ENCODE measurements around the gene AGAP1.

AGAP1 gene

DNA sequence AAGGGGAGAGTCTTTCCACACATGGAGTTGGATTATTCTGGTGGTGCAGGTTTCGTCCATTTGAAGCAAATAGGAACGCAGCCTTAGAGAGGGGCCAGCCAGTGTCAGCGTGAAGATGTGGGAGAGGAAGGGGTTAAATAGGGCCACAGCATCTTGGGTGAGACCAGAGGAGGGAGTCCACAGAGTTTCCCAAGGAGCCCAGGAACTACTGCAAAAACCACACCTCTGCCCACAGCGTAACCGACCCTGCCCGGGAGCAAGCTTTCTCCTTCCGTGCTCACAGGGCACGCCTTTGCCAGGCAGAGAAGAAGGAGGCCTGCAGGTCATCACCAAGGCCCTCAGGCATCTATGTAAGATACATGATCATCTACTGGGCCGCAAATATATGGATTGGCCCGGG, 314.5 kb downstream of the AGAP1 start:
- Histone ChIP-seq H4K20me1 (ENCODE audit: control insufficient read depth, insufficient read depth, low read depth, low read length) (no peaks in the 10 kb centered on the region), H3K9me3 (ENCODE audit: control insufficient read depth, insufficient read depth, low read length) (no peaks in the 10 kb centered on the region), H3K27me3 (ENCODE audit: control insufficient read depth, low read length) (no peaks in the 10 kb centered on the region), H3K27ac (ENCODE audit: low read depth, low read length) (no peak overlapping the region), H3K9me2 (replicated peaks; ENCODE audit: control insufficient read depth, low read length) (no peaks in the 10 kb centered on the region), H3K79me2 (ENCODE audit: control insufficient read depth, low read length) (no peaks in the 10 kb centered on the region), H3K36me3 (ENCODE audit: control insufficient read depth, low read length) (no peaks in the 10 kb centered on the region), H3K4me1 (ENCODE audit: control insufficient read depth, low read length) (no peaks in the 10 kb centered on the region), H3F3A (ENCODE audit: control insufficient read depth, insufficient read depth) (no peaks in the 10 kb centered on the region), H3K4me2 (ENCODE audit: low read length) (no peak overlapping the region), H3K4me3 (ENCODE audit: low read length) (no peak overlapping the region)
- TF ChIP-seq, protein P1, sequence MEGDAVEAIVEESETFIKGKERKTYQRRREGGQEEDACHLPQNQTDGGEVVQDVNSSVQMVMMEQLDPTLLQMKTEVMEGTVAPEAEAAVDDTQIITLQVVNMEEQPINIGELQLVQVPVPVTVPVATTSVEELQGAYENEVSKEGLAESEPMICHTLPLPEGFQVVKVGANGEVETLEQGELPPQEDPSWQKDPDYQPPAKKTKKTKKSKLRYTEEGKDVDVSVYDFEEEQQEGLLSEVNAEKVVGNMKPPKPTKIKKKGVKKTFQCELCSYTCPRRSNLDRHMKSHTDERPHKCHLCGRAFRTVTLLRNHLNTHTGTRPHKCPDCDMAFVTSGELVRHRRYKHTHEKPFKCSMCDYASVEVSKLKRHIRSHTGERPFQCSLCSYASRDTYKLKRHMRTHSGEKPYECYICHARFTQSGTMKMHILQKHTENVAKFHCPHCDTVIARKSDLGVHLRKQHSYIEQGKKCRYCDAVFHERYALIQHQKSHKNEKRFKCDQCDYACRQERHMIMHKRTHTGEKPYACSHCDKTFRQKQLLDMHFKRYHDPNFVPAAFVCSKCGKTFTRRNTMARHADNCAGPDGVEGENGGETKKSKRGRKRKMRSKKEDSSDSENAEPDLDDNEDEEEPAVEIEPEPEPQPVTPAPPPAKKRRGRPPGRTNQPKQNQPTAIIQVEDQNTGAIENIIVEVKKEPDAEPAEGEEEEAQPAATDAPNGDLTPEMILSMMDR (IDR thresholded peaks at IDR 0.05; ENCODE audit: low read depth, low read length, poor library complexity, severe bottlenecking) = no peak
- TF ChIP-seq EZH2phosphoT487 (IDR thresholded peaks at IDR 0.05; ENCODE audit: borderline replicate concordance, low read length) = no peak

DNA sequence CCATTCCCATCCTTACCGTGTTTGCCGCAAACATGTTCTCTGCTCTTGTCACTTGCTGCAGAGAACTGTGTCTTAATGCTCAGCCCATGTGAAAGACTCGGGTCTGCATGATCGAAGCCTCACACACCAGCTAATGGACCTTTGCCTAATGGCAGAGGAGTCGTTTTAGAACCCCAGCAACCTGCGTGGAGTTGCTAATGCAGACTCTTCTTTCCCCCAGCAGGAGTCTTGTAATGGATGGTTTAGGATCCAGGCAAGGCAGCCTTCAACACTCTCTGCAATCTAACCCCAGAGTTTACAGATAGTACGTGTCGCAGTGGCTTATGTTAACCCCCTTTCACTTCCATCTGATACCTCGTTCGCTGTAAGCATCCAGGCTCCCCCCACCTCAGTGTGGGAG, 316.4 kb downstream of the AGAP1 start:
- no peaks in the 10 kb centered on the region for H3K9me3 ChIP-seq (ENCODE audit: control insufficient read depth, insufficient read depth, low read length)
- no peak overlapping the region for H3K27ac ChIP-seq (ENCODE audit: low read depth, low read length)
- no peaks in the 10 kb centered on the region for H3K27me3 ChIP-seq (ENCODE audit: control insufficient read depth, low read length)
- TF ChIP-seq EZH2phosphoT487 (IDR thresholded peaks at IDR 0.05; ENCODE audit: borderline replicate concordance, low read length) = no peak
- TF ChIP-seq, protein P1 (IDR thresholded peaks at IDR 0.05; ENCODE audit: low read depth, low read length, poor library complexity, severe bottlenecking) = no peak
- no peak overlapping the region for H3K4me3 ChIP-seq (ENCODE audit: low read length)
- H3K79me2 ChIP-seq (ENCODE audit: control insufficient read depth, low read length) = no peaks in the 10 kb centered on the region
- no peaks in the 10 kb centered on the region for H3K9me2 ChIP-seq (replicated peaks; ENCODE audit: control insufficient read depth, low read length)
- no peaks in the 10 kb centered on the region for H3K36me3 ChIP-seq (ENCODE audit: control insufficient read depth, low read length)
- H3K4me2 ChIP-seq (ENCODE audit: low read length) = no peak overlapping the region
- no peaks in the 10 kb centered on the region for H3F3A ChIP-seq (ENCODE audit: control insufficient read depth, insufficient read depth)
- H4K20me1 ChIP-seq (ENCODE audit: control insufficient read depth, insufficient read depth, low read depth, low read length) = no peaks in the 10 kb centered on the region
- no peaks in the 10 kb centered on the region for H3K4me1 ChIP-seq (ENCODE audit: control insufficient read depth, low read length)

DNA sequence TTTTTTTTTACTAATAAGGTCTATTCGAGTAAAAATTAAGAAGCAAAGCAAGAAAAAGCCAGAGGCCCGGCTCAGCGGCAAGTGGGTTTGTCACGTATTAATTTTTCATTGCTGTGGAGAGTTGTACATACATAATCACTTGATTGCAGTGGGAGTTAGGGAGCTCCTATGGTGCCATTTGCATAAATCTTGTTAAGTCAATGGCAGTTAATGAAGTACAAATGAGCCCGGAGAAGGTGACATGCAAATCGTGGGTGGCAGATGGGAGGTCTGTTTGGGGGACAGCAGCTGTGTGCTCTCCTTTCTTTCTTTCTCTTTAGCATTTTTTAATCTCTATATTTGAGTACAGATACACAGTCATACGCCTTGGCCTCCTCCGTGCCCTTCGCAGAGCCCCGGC, 317.0 kb downstream of the AGAP1 start:
- no peaks in the 10 kb centered on the region for H3K27me3 ChIP-seq (ENCODE audit: control insufficient read depth, low read length)
- no peaks in the 10 kb centered on the region for H3K9me3 ChIP-seq (ENCODE audit: control insufficient read depth, insufficient read depth, low read length)
- no peaks in the 10 kb centered on the region for H4K20me1 ChIP-seq (ENCODE audit: control insufficient read depth, insufficient read depth, low read depth, low read length)
- H3K27ac ChIP-seq (ENCODE audit: low read depth, low read length) = no peak overlapping the region
- TF ChIP-seq, protein P1 (IDR thresholded peaks at IDR 0.05; ENCODE audit: low read depth, low read length, poor library complexity, severe bottlenecking) = no peak
- no peak for TF ChIP-seq EZH2phosphoT487 (IDR thresholded peaks at IDR 0.05; ENCODE audit: borderline replicate concordance, low read length)
- no peaks in the 10 kb centered on the region for H3F3A ChIP-seq (ENCODE audit: control insufficient read depth, insufficient read depth)
- no peaks in the 10 kb centered on the region for H3K36me3 ChIP-seq (ENCODE audit: control insufficient read depth, low read length)
- H3K4me2 ChIP-seq (ENCODE audit: low read length) = no peak overlapping the region
- H3K9me2 ChIP-seq (replicated peaks; ENCODE audit: control insufficient read depth, low read length) = no peaks in the 10 kb centered on the region
- H3K4me1 ChIP-seq (ENCODE audit: control insufficient read depth, low read length) = no peaks in the 10 kb centered on the region
- H3K4me3 ChIP-seq (ENCODE audit: low read length) = no peak overlapping the region
- H3K79me2 ChIP-seq (ENCODE audit: control insufficient read depth, low read length) = no peaks in the 10 kb centered on the region

All from DOHH2 (cell line).